AG04449 (cell line): ENCODE data around the gene WBP1L.
A peak's percentile ranks its signal among the peaks of the same experiment; 100 is the strongest.
"Not testable (repeated sequence)": the region's sequence is repeated elsewhere in the genome, so short reads cannot be mapped to it uniquely, and the experiment has no call there.

Experiments
- CTCF ChIA-PET: fragments of 350-600 bp; formaldehyde crosslinking; extraction: SDS; loops from one replicate; lab custom pipeline; 2021; ENCODE audit warnings: antibody characterized with exemption; lab: Yijun Ruan, JAX
- POLR2A ChIA-PET: fragments of 400-600, 350-600 bp; formaldehyde crosslinking; extraction: SDS; loops from one replicate; lab custom pipeline; 2020; ENCODE audit warnings: antibody characterized with exemption, inconsistent platforms; lab: Yijun Ruan, JAX
- DNase-seq: peaks from one replicate; pipeline ENCODE4 v3.0.0-alpha.2; 2010; ENCODE audit warnings: low read depth, low spot score
- H3K4me3 ChIP-seq: 2 replicates; pipeline ENCODE4 v1.5.1; 2011; ENCODE audit warnings: low read depth, mild to moderate bottlenecking, control low read depth, low read length
- TF ChIP-seq, protein P1 (sequence below): IDR thresholded peaks from one replicate; pipeline ENCODE4 v1.5.1; 2011; ENCODE audit warnings: mild to moderate bottlenecking, moderate library complexity, low read length, control low read depth, inconsistent platforms; ENCODE audit not compliant: insufficient read depth; ENCODE audit errors: missing control alignments

The WBP1L gene

DNA sequence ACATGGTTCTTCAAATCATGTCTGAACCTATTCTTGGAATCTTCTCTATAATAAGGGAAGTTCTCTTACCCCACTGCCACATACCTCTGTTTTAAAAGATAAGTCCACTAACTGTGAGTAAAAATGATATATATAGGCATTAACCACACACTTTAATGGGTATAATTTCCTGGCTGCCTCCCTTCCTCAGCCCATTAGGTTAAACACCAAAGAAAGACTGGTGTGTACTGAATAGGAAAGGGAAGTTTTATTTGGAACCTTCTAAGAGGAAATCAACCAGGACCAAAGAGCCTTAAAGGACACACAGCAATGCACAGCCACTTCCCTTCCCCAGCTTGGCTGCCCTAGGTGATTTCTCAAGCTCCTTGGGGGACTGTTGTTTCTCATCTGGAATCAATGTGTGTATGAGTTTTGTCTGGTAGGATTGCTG lies 5.0 kb upstream of the WBP1L start:
- ChIA-PET POLR2A (no interaction called here), CTCF (interaction anchor here (0.9 to 2.8 kb wide), 3 partner anchors 9 to 163 kb away, joined by 3 to 13 read pairs (median 9); no protein-coding TSS in a partner anchor)
- DNase-seq = no peak
- TF ChIP-seq, protein P1, sequence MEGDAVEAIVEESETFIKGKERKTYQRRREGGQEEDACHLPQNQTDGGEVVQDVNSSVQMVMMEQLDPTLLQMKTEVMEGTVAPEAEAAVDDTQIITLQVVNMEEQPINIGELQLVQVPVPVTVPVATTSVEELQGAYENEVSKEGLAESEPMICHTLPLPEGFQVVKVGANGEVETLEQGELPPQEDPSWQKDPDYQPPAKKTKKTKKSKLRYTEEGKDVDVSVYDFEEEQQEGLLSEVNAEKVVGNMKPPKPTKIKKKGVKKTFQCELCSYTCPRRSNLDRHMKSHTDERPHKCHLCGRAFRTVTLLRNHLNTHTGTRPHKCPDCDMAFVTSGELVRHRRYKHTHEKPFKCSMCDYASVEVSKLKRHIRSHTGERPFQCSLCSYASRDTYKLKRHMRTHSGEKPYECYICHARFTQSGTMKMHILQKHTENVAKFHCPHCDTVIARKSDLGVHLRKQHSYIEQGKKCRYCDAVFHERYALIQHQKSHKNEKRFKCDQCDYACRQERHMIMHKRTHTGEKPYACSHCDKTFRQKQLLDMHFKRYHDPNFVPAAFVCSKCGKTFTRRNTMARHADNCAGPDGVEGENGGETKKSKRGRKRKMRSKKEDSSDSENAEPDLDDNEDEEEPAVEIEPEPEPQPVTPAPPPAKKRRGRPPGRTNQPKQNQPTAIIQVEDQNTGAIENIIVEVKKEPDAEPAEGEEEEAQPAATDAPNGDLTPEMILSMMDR = no peak
- no peak overlapping the region for H3K4me3 ChIP-seq

DNA sequence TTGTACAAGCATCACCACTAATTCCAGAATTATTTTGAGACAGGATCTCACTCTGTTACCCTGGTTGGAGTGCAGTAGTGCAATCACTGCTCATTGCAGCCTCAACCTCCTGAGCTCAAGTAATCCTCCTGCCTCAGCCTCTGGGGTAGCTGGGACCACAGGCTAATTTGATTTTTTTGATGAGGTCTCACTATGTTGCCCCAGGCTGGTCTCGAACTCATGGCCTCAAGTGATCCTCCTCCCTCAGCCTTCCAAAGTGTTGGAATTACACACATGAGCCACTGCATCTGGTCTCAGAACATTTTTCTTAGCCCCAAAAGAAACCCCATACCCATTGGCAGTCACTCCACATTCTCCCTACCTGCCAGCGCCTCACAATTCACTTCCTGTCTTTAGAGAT lies 3.5 kb upstream of the WBP1L start:
- ChIA-PET POLR2A (no interaction called here), CTCF (interaction anchor here (1.9 to 6.0 kb wide), 2 partner anchors 12 to 161 kb away, joined by 12 to 25 read pairs; no protein-coding TSS in a partner anchor)
- TF ChIP-seq, protein P1 = no peak
- no peak for DNase-seq
- no peak overlapping the region for H3K4me3 ChIP-seq

DNA sequence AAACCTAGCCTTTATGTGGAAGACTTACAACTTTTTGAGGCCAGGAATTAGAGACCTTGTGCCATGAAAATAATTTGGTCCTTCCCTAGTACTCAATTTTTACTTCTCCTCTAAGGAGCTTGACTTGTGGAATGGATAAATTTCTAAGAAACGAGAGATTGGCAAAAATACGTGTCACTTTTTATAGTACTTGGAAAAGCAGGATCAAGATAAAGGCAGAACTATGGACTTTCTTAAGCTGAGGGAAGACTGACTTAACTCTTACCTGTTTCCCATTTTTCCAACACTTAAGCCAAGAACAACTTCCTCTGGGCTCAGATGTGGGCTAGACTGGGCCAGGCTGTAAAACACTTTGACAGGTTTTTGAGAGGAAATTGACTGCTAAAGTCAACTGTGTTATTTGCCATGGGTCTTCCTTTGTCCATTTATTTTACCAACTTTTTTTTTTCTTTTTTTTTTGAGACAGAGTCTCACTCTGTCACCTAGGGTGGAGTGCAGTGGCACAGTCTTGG lies 2.0 kb upstream of the WBP1L start:
- TF ChIP-seq, protein P1 = no peak
- ChIA-PET POLR2A (no interaction called here), CTCF (interaction anchor here (1.1 to 6.0 kb wide), 7 partner anchors 11 to 175 kb away, joined by 3 to 25 read pairs (median 5); no protein-coding TSS in a partner anchor)
- DNase-seq = no peak
- H3K4me3 ChIP-seq = no peak overlapping the region

DNA sequence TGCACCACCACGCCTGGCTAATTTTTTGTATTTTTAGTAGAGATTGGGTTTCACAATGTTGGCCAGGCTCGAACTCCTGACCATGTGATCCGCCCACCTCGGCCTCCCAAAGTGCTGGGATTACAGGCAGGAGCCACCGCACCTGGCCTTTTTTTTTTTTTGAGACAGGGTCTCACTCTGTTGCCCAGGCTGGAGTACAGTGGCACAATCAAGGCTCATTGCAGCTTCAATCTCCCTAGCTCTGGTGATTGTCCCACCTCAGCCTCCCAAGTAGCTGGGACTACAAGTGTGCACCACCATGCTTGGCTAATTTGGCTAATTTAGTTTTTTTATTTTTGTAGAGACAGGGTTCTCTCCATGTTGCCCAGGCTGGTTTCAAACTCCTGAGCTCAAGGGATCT lies 1.4 kb upstream of the WBP1L start:
- DNase-seq, H3K4me3 ChIP-seq: not testable (repeated sequence)
- ChIA-PET CTCF (interaction anchor here (1.3 to 6.0 kb wide), 6 partner anchors 10 to 175 kb away, joined by 3 to 25 read pairs (median 5); no protein-coding TSS in a partner anchor), POLR2A (interaction anchor here (1.6 kb wide), 1 partner anchor 10 kb away, joined by 10 read pairs; no protein-coding TSS in a partner anchor)

DNA sequence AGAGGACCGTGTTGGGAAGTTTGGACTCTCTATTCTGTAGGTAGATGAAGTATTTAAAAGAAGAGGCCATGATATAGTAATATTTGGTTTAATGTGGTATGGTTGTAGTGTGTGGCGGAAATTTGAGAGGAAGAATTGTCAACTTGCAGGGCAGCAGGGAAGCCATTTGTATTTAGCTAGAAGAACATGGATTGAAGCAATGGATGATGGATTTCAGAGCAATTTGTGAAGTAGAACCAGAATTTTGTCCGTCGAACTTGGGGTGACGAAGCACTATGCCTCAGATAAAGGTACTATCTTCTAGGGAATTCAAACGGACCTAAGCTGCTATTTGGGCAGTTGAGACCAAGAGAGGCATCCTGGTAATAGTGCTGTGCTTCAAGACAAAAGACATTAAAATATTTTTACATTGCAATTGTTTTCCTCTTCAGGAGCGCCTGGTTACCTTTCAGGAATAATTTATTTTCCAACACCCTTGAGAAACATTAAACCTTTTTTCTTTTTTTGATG lies 615 bp upstream of the WBP1L start:
- DNase-seq = no peak
- ChIA-PET CTCF (interaction anchor here (1.6 to 6.0 kb wide), 5 partner anchors 10 to 174 kb away, joined by 5 to 25 read pairs (median 13); no protein-coding TSS in a partner anchor), POLR2A (interaction anchor here (0.6 to 1.6 kb wide), 4 partner anchors 9 to 43 kb away, joined by 3 to 10 read pairs (median 4); no protein-coding TSS in a partner anchor)
- TF ChIP-seq, protein P1 = no peak
- H3K4me3 ChIP-seq = no peak overlapping the region; the same call in 1 of the 2 replicates

DNA sequence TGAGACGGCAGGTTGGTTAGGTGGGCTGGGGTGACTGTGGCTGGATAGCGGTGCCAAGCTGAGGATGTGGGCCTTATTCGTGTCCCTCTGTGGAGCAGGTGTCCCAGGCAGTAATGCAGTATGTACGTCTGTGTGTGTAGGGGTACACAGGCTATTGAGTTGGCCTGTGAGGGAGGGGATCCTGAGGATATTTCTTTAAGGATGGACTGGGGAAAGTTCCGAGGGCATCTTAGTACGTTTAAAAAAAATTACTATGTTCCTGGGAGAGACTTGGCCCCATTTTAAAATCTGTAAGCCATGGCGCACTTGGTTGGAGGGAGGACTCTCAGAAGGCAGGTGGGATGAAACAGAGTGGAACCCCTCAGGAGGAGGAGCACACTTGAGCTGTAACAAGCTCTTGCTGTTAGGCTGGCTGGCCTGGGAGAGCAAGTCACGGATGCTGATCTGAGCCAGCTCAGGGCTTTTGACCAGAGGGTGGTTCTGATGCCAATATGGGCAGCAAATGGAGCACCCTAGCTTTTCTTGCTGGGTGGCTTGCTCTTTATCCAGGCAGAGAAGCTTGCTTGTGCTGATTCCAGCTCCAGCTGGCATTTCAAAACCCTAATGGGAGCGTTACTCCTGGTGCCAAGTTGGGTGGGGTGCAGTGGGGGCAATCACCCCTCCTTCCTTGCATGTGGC lies 765 bp downstream of the WBP1L start:
- peak overlapping the region; percentile 100 for H3K4me3 ChIP-seq
- TF ChIP-seq, protein P1 = no peak
- no peak for DNase-seq
- POLR2A ChIA-PET = no interaction called here
- CTCF ChIA-PET = interaction anchor here (1.0 to 6.0 kb wide), 7 partner anchors 9 to 499 kb away, joined by 3 to 25 read pairs (median 4); no protein-coding TSS in a partner anchor
